Keratinocyte (primary cell): ENCODE data around the gene RTN4RL2. TPM values are rescaled to one million over a fixed set of nuclear protein-coding genes. Genes with fewer than 3 reads are reported as not detected.

Experiments
- DNase-seq: peaks from one replicate; pipeline ENCODE4 v3.0.0-alpha.2; 2011; ENCODE audit warnings: low read depth, missing footprints, low spot score
- FAIRE-seq: peaks from 2 replicates; lab custom pipeline; 2011; peaks lifted over from hg19 to GRCh38; lab: Jason Lieb, UNC
- H2AFZ ChIP-seq: 2 replicates; pipeline ENCODE4 v1.6.0; 2012; ENCODE audit warnings: low read length, control low read depth, inconsistent platforms; ENCODE audit not compliant: control insufficient read depth
- H3K27ac ChIP-seq: 2 replicates; pipeline ENCODE4 v1.5.1; 2011; ENCODE audit warnings: low read length; ENCODE audit not compliant: control insufficient read depth, insufficient read depth
- H3K27me3 ChIP-seq: 3 replicates; pipeline ENCODE4 v1.6.0; 2011; ENCODE audit warnings: low read length; ENCODE audit not compliant: control insufficient read depth, insufficient read depth; ENCODE audit errors: extremely low read depth
- H3K36me3 ChIP-seq, 2 experiments: 2 replicates in 1 of 2; 3 replicates in 1 of 2; pipeline ENCODE4 v1.5.1; 2011; ENCODE audit warnings: low read length in 2 of 2, mild to moderate bottlenecking in 1 of 2; ENCODE audit not compliant: control insufficient read depth in 2 of 2, insufficient read depth in 2 of 2; ENCODE audit errors: extremely low read depth in 1 of 2
- H3K4me1 ChIP-seq: 3 replicates; pipeline ENCODE4 v1.5.1; 2011; ENCODE audit warnings: low read length; ENCODE audit not compliant: control insufficient read depth, insufficient read depth; ENCODE audit errors: extremely low read depth
- H3K4me2 ChIP-seq: 3 replicates; pipeline ENCODE4 v1.6.0; 2011; ENCODE audit warnings: low read depth, low read length; ENCODE audit not compliant: control insufficient read depth, insufficient read depth; ENCODE audit errors: extremely low read depth
- H3K4me3 ChIP-seq, 3 experiments: fragments of 200-600 bp in 1 of 3; sonication (generic) in 1 of 3; 2 replicates in 2 of 3; 3 replicates in 1 of 3; pipeline ENCODE4 v1.5.1; 2011 to 2016; ENCODE audit warnings: low read length in 3 of 3, mild to moderate bottlenecking in 3 of 3, control low read depth in 2 of 3, inconsistent platforms in 1 of 3, low read depth in 1 of 3, mixed read lengths in 1 of 3, mixed run types in 1 of 3, moderate library complexity in 1 of 3; ENCODE audit not compliant: control insufficient read depth in 2 of 3, insufficient read depth in 2 of 3; ENCODE audit errors: extremely low read depth in 1 of 3
- H3K79me2 ChIP-seq: 2 replicates; pipeline ENCODE4 v1.6.0; 2012; ENCODE audit warnings: low read length; ENCODE audit not compliant: control insufficient read depth, insufficient read depth
- H3K9ac ChIP-seq: 3 replicates; pipeline ENCODE4 v1.6.0; 2011; ENCODE audit warnings: low read length; ENCODE audit not compliant: control insufficient read depth, insufficient read depth; ENCODE audit errors: extremely low read depth
- H3K9me1 ChIP-seq: 3 replicates; pipeline ENCODE4 v1.6.0; 2011; ENCODE audit warnings: low read length; ENCODE audit not compliant: control insufficient read depth, insufficient read depth; ENCODE audit errors: extremely low read depth
- H3K9me3 ChIP-seq: 2 replicates; pipeline ENCODE4 v1.5.1; 2012; ENCODE audit warnings: low read depth, low read length; ENCODE audit not compliant: control insufficient read depth
- H4K20me1 ChIP-seq: 3 replicates; pipeline ENCODE4 v1.6.0; 2011; ENCODE audit warnings: low read length; ENCODE audit not compliant: control insufficient read depth, insufficient read depth; ENCODE audit errors: extremely low read depth
- CTCF ChIP-seq, 3 experiments: IDR thresholded peaks in 1 of 3; conservative IDR thresholded peaks in 1 of 3; optimal IDR thresholded peaks in 1 of 3; 2 replicates in 2 of 3; 3 replicates in 1 of 3; pipeline versions ENCODE3 to v1.5.1; 2011; ENCODE audit warnings: low read length in 3 of 3, mild to moderate bottlenecking in 3 of 3, moderate library complexity in 2 of 3, control low read depth in 1 of 3, inconsistent platforms in 1 of 3; ENCODE audit not compliant: insufficient read depth in 2 of 3; ENCODE audit errors: extremely low read depth in 1 of 3
- EZH2 ChIP-seq: IDR thresholded peaks from one replicate; pipeline ENCODE4 v1.6.1; 2012; ENCODE audit warnings: inconsistent platforms, mild to moderate bottlenecking, low read length, moderate library complexity
- dilution Hi-C: fragments of 300-500 bp; cut with MboI; formaldehyde crosslinking; loops from one replicate; pipeline ENCODE4 v1.7.0; 2020; ENCODE audit warnings: low sequenced_read_pairs; ENCODE audit not compliant: extremely low pct_ligation_motif_present
- polyA plus RNA-seq, 5 experiments: library from polyadenylated mRNA; depleted of rRNA in 3 of 5; stranded (reverse) in 3 of 5; stranded (forward) in 1 of 5; unstranded in 1 of 5; fragments of >200 nt; gene quantifications; 1 replicate in 1 of 5; 2 replicates in 3 of 5; 3 replicates in 1 of 5; pipeline versions ENCODE4 v1.2.1 to v1.2.3, GENCODE V29; 2011 to 2012; ENCODE audit warnings: missing spikeins in 2 of 5, low read depth in 1 of 5, low replicate concordance in 1 of 5

The RTN4RL2 gene
- polyA plus RNA-seq, 1 donor (not counting 4 experiments of a cell fraction or from before 2014, with no cell fraction given), result 0.03 TPM

- FAIRE-seq, result no peak
- H3K9ac ChIP-seq, result no peak overlapping the region
- H3K36me3 ChIP-seq, result no peaks in the 10 kb centered on the region
- TF ChIP-seq CTCF (optimal IDR thresholded peaks at IDR 0.05 in 1 of 3, IDR thresholded peaks at IDR 0.05 in 1 of 3, conservative IDR thresholded peaks at IDR 0.05 in 1 of 3; ENCODE audit: extremely low read depth in 1 of 3, insufficient read depth in 2 of 3, low read length in 3 of 3) (no peak), EZH2 (no peak)
- no peak overlapping the region for H2AFZ ChIP-seq
- H3K4me2 ChIP-seq, result no peak overlapping the region
- no peaks in the 10 kb centered on the region for H3K9me1 ChIP-seq
- dilution Hi-C loops, result no loop called here
- H4K20me1 ChIP-seq, result no peaks in the 10 kb centered on the region
- no peaks in the 10 kb centered on the region for H3K27me3 ChIP-seq
- H3K27ac ChIP-seq, result no peak overlapping the region
- no peak for DNase-seq
- no peaks in the 10 kb centered on the region for H3K79me2 ChIP-seq
- H3K9me3 ChIP-seq, result no peaks in the 10 kb centered on the region
- no peak overlapping the region for H3K4me3 ChIP-seq
- H3K4me1 ChIP-seq, result peaks cover 9% of the 10 kb centered on the region
Measured at GRCh38 chr11:57500515-57500914, 40.2 kb downstream of the RTN4RL2 start.

GRCh38 chr11:57500926-57501325 is 40.6 kb downstream of the RTN4RL2 start:
- no peak for FAIRE-seq
- H3K79me2 ChIP-seq, result no peaks in the 10 kb centered on the region
- H3K9me1 ChIP-seq, result no peaks in the 10 kb centered on the region
- no peak for DNase-seq
- no peak overlapping the region for H3K4me3 ChIP-seq
- no peaks in the 10 kb centered on the region for H4K20me1 ChIP-seq
- no peak overlapping the region for H3K27ac ChIP-seq
- H3K27me3 ChIP-seq, result no peaks in the 10 kb centered on the region
- H3K9me3 ChIP-seq, result no peaks in the 10 kb centered on the region
- no peak for TF ChIP-seq CTCF (optimal IDR thresholded peaks at IDR 0.05 in 1 of 3, IDR thresholded peaks at IDR 0.05 in 1 of 3, conservative IDR thresholded peaks at IDR 0.05 in 1 of 3; ENCODE audit: extremely low read depth in 1 of 3, insufficient read depth in 2 of 3, low read length in 3 of 3)
- TF ChIP-seq EZH2, result no peak
- no peak overlapping the region for H3K9ac ChIP-seq
- peaks cover 9% of the 10 kb centered on the region for H3K4me1 ChIP-seq
- no peak overlapping the region for H2AFZ ChIP-seq
- dilution Hi-C loops, result no loop called here
- H3K4me2 ChIP-seq, result no peak overlapping the region
- H3K36me3 ChIP-seq, result no peaks in the 10 kb centered on the region
